GM21423 (cell line): ENCODE data around the gene MCM3.

Experiments used
- ATAC-seq: cut with Tn5 transposase; IDR thresholded peaks from one replicate; pipeline ENCODE4 v1.9.1; 2021; ENCODE audit warnings: mild to moderate bottlenecking, moderate library complexity; ENCODE audit not compliant: unreplicated experiment

Gene MCM3

GRCh38 chr6:52253494-52253893 lies 31.0 kb downstream of the MCM3 start:
- ATAC-seq = no peak

GRCh38 chr6:52251113-52251512 lies 33.4 kb downstream of the MCM3 start:
- ATAC-seq = no peak

- ATAC-seq = no peak
Measured at GRCh38 chr6:52249078-52249477, 35.5 kb downstream of the MCM3 start.

GRCh38 chr6:52245425-52245824 lies 39.1 kb downstream of the MCM3 start:
- no peak for ATAC-seq

- no peak for ATAC-seq
Measured at GRCh38 chr6:52244400-52244799, 40.1 kb downstream of the MCM3 start, which contains the start of gene IL17F. Gene IL17F (minus strand): TSS chr6:52244500. CDS start chr6:52244429, 71 bp downstream.

- no peak for ATAC-seq
Measured at GRCh38 chr6:52243282-52243893, 41.2 kb downstream of the MCM3 start.

- ATAC-seq = no peak
Measured at GRCh38 chr6:52241819-52242218, 42.7 kb downstream of the MCM3 start.

GRCh38 chr6:52233975-52234823 lies 50.3 kb downstream of the MCM3 start:
- no peak for ATAC-seq

- no peak for ATAC-seq
Measured at GRCh38 chr6:52233005-52233404, 51.5 kb downstream of the MCM3 start.

- ATAC-seq = no peak
Measured at GRCh38 chr6:52231406-52232127, 53.0 kb downstream of the MCM3 start.

- ATAC-seq = no peak
Measured at GRCh38 chr6:52230685-52231084, 53.9 kb downstream of the MCM3 start.

GRCh38 chr6:52227495-52227894 lies 57.0 kb downstream of the MCM3 start:
- peak; percentile 99 for ATAC-seq

- ATAC-seq = peak; percentile 84
Measured at GRCh38 chr6:52221302-52221701, 63.2 kb downstream of the MCM3 start.

GRCh38 chr6:52217761-52218160 lies 66.8 kb downstream of the MCM3 start:
- no peak for ATAC-seq

- no peak for ATAC-seq
Measured at GRCh38 chr6:52216932-52217575, 67.5 kb downstream of the MCM3 start.

GRCh38 chr6:52215787-52216186 lies 68.8 kb downstream of the MCM3 start:
- ATAC-seq = no peak
